GM12878 (cell line): Measurements from ENCODE around the gene CA5A. TPM values are rescaled to one million over a fixed set of nuclear protein-coding genes. Genes with fewer than 3 reads are reported as not detected.
A peak's percentile ranks its signal among the peaks of the same experiment; 100 is the strongest.
"Not testable (repeated sequence)": the region's sequence is repeated elsewhere in the genome, so short reads cannot be mapped to it uniquely, and the experiment has no call there.

Experiments used
- ATAC-seq: fragments of 200-7000 bp; cut with Tn5 transposase; 3 replicates; pipeline ENCODE4 v1.9.1; 2020; ENCODE audit warnings: mild to moderate bottlenecking, moderate library complexity
- BruUV-seq: library from RNA; stranded (reverse); fragments of 400-500 nt; replicated peaks from 2 replicates; lab custom pipeline; 2021; lab: Mats Ljungman, UMichigan
- CTCF ChIA-PET: fragments of 300-600 bp; sonication (Branson Sonifier 250); formaldehyde crosslinking; extraction: SDS; loops from one replicate; lab custom pipeline; 2021; ENCODE audit warnings: inconsistent platforms; lab: Yijun Ruan, JAX
- POLR2A ChIA-PET: fragments of 350-600 bp; formaldehyde crosslinking; extraction: SDS; loops from one replicate; lab custom pipeline; 2021; ENCODE audit warnings: inconsistent platforms; lab: Charles Lee
- RAD21 ChIA-PET: fragments of 300-600 bp; sonication (Branson Sonifier 250); formaldehyde crosslinking; loops from one replicate; lab custom pipeline; 2023; ENCODE audit warnings: antibody characterized with exemption; ENCODE audit not compliant: unreplicated experiment; lab: Charles Lee
- SMC1A ChIA-PET: fragments of 300-600 bp; sonication (Branson Sonifier 250); formaldehyde crosslinking; loops from one replicate; lab custom pipeline; 2023; ENCODE audit not compliant: unreplicated experiment, uncharacterized antibody; lab: Charles Lee
- DNase-seq: peaks from one replicate; pipeline ENCODE4 v3.0.0-alpha.2; 2011; ENCODE audit warnings: low read depth, low spot score
- FAIRE-seq: peaks from 3 replicates; lab custom pipeline; 2011; peaks lifted over from hg19 to GRCh38; lab: Jason Lieb, UNC
- H2AFZ ChIP-seq: 2 replicates; pipeline ENCODE4 v1.6.0; 2011; ENCODE audit warnings: low read depth, low read length, control low read depth; ENCODE audit not compliant: control insufficient read depth
- H3K27ac ChIP-seq: 2 replicates; pipeline ENCODE4 v1.5.1; 2011; ENCODE audit warnings: control low read depth; ENCODE audit not compliant: control insufficient read depth, insufficient read depth
- H3K27me3 ChIP-seq, 2 experiments: replicated peaks in 1 of 2; 2 replicates each; pipeline versions ENCODE4 v1.6.0 to v1.6.1; 2011; ENCODE audit warnings: low read length in 1 of 2; ENCODE audit not compliant: control insufficient read depth in 2 of 2, insufficient read depth in 2 of 2
- H3K36me3 ChIP-seq, 2 experiments: 2 replicates each; pipeline ENCODE4 v1.5.1; 2011; ENCODE audit warnings: low read length in 1 of 2; ENCODE audit not compliant: control insufficient read depth in 2 of 2, insufficient read depth in 2 of 2
- H3K4me1 ChIP-seq: 2 replicates; pipeline ENCODE4 v1.6.1; 2011; ENCODE audit warnings: mild to moderate bottlenecking, low read length, moderate library complexity, mixed read lengths; ENCODE audit not compliant: control insufficient read depth, insufficient read depth
- H3K4me2 ChIP-seq: 2 replicates; pipeline ENCODE4 v1.6.0; 2011; ENCODE audit warnings: control low read depth; ENCODE audit not compliant: control insufficient read depth, insufficient read depth
- H3K4me3 ChIP-seq: fragments of 200-600 bp; sonication (generic); 2 replicates; pipeline ENCODE4 v1.5.1; 2016
- H3K79me2 ChIP-seq: 2 replicates; pipeline ENCODE4 v1.6.0; 2011; ENCODE audit warnings: low read length; ENCODE audit not compliant: control insufficient read depth, insufficient read depth
- H3K9ac ChIP-seq: 2 replicates; pipeline ENCODE4 v1.8.0; 2011; ENCODE audit warnings: low read length, control low read depth, mixed read lengths; ENCODE audit not compliant: control insufficient read depth, insufficient read depth
- H3K9me3 ChIP-seq: replicated peaks from 3 replicates; pipeline ENCODE4 v1.5.1; 2011; ENCODE audit warnings: mild to moderate bottlenecking, low read length; ENCODE audit not compliant: control insufficient read depth, insufficient read depth
- H4K20me1 ChIP-seq: 2 replicates; pipeline ENCODE4 v1.6.0; 2011; ENCODE audit not compliant: control insufficient read depth, insufficient read depth
- BHLHE40 ChIP-seq, 2 experiments: fragments of 450-650 bp in 1 of 2; IDR thresholded peaks; 2 replicates each; pipeline ENCODE4 v1.6.1; 2011 to 2017; ENCODE audit warnings: low read depth in 2 of 2, borderline replicate concordance in 1 of 2, improper control_type of control experiment in 1 of 2, low read length in 1 of 2, mild to moderate bottlenecking in 1 of 2
- FOXK2 ChIP-seq: fragments of 450-650 bp; IDR thresholded peaks from 2 replicates; pipeline ENCODE4 v1.6.1; 2017; ENCODE audit warnings: mild to moderate bottlenecking, moderate library complexity
- MXI1 ChIP-seq: fragments of 150-350 bp; IDR thresholded peaks from 2 replicates; pipeline ENCODE4 v1.6.1; 2011; ENCODE audit warnings: low read depth, mild to moderate bottlenecking, inconsistent platforms, low read length, improper control_type of control experiment
- POLR2A ChIP-seq: IDR thresholded peaks from 2 replicates; pipeline ENCODE4 v1.6.1; 2011; ENCODE audit warnings: low read depth, mild to moderate bottlenecking, low read length
- STAT1 ChIP-seq: fragments of 450-650 bp; conservative IDR thresholded peaks from 2 replicates; pipeline ENCODE4 v1.6.1; 2014; ENCODE audit warnings: antibody characterized with exemption, mild to moderate bottlenecking
- WGBS: methylation state at CpG from one replicate; pipeline ENCODE4 v1.1.6; 2016; ENCODE audit warnings: low lambda C conversion rate; ENCODE audit not compliant: insufficient replicate concordance, insufficient coverage; ENCODE audit errors: missing lambda C conversion rate; 5-methylcytosine and 5-hydroxymethylcytosine counted together
- in situ Hi-C: fragments of 300-500 bp; cut with MboI; formaldehyde crosslinking; loops from 9 replicates; pipeline ENCODE4 v1.14.3; 2018; ENCODE audit warnings: mixed read lengths
- intact Hi-C: fragments of 100-400 bp; cut with micrococcal nuclease; formaldehyde crosslinking; loops from one replicate; pipeline ENCODE4 v1.14.2; 2022; ENCODE audit not compliant: unreplicated experiment
- polyA plus RNA-seq, 11 experiments: library from polyadenylated mRNA; depleted of rRNA in 4 of 11; unstranded in 6 of 11; stranded (reverse) in 5 of 11; fragments of >200 nt; fragmentation: Nextera tagmentation in 4 of 11; fragmentation: Illumina TruSeq in 1 of 11; extraction: Ambion mirVana in 4 of 11; extraction: Trizol in 1 of 11; gene quantifications; 1 replicate in 1 of 11; 2 replicates in 10 of 11; pipeline versions ENCODE4 v1.2.1 to v1.2.3, GENCODE V29; 2011 to 2016; ENCODE audit warnings: inconsistent platforms in 2 of 11, missing spikeins in 2 of 11, low read depth in 1 of 11
- total RNA-seq, 4 experiments: library from RNA; depleted of rRNA in 3 of 4; stranded (reverse); fragments of >200 nt in 3 of 4; fragmentation: Illumina TruSeq in 1 of 4; extraction: Trizol in 1 of 4; gene quantifications; 2 replicates each; pipeline versions ENCODE4 v1.2.1 to v1.2.3, GENCODE V29; 2013 to 2021

The CA5A gene
- total and polyA plus RNA-seq, 10 of the 15 experiments (the other 5 are each of a cell fraction or from before 2014, with no cell fraction given), result not detected

- peak; percentile 7; the same call in 1 of the 2 replicates for TF ChIP-seq POLR2A
- H3K27me3 ChIP-seq, ATAC-seq, H2AFZ ChIP-seq, in situ Hi-C loops, FAIRE-seq, H3K9ac ChIP-seq, H3K4me3 ChIP-seq, intact Hi-C loops, DNase-seq, H3K9me3 ChIP-seq, H4K20me1 ChIP-seq, BruUV-seq, H3K27ac ChIP-seq: not testable (repeated sequence)
- WGBS, result 95% methylated on average over 27 of the region's 27 CpGs
- ChIA-PET CTCF (interaction anchor here (1.3 to 5.3 kb wide), 3 partner anchors 8 to 79 kb away, joined by 11 to 40 read pairs (median 16); no protein-coding TSS in a partner anchor), POLR2A (interaction anchor here (1.3 kb wide), 1 partner anchor 79 kb away, joined by 3 read pairs; no protein-coding TSS in a partner anchor), SMC1A (interaction anchor here (2.4 kb wide), 1 partner anchor 78 kb away, joined by 9 read pairs; no protein-coding TSS in a partner anchor), RAD21 (interaction anchor here (0.9 to 2.2 kb wide), 3 partner anchors 8 to 48 kb away, joined by 3 to 8 read pairs (median 5); no protein-coding TSS in a partner anchor)
- Histone ChIP-seq H3K4me1 (peaks cover 48% of the 10 kb centered on the region), H3K79me2 (peaks cover 77% of the 10 kb centered on the region), H3K36me3 (peaks cover 3 to 21% of the 10 kb centered on the region in 2 experiments; a peak in 3 of 4 replicates), H3K4me2 (0 out of 2 replicates have a peak overlapping the region, but pooled peaks have one; percentile 3)
Measured at GRCh38 chr16:87858151-87858993, 78.0 kb downstream of the CA5A start.

GRCh38 chr16:87856791-87857228 lies 79.5 kb downstream of the CA5A start:
- intact Hi-C loops, result no loop called here
- FAIRE-seq, result no peak
- BruUV-seq, result no TSS peak

More at GRCh38 chr16:87856791-87857228, 79.5 kb downstream of the CA5A start:
- ATAC-seq (no peak), DNase-seq (no peak)
- Histone ChIP-seq H3K4me3 (peak overlapping the region; percentile 30; the same call in 1 of the 2 replicates), H3K27ac (peak overlapping the region; percentile 37; the same call in 1 of the 2 replicates), H3K27me3 (no peaks in the 10 kb centered on the region), H3K4me1 (peaks cover 45% of the 10 kb centered on the region), H3K9me3 (no peaks in the 10 kb centered on the region), H3K36me3 (peaks cover 6 to 24% of the 10 kb centered on the region in 2 experiments; a peak in 3 of 4 replicates), H3K9ac (peak overlapping the region; percentile 27), H3K79me2 (peaks cover 75% of the 10 kb centered on the region), H3K4me2 (peak overlapping the region; percentile 87), H4K20me1 (no peaks in the 10 kb centered on the region; the same call in 1 of the 2 replicates), H2AFZ (peak overlapping the region; percentile 39; the same call in 1 of the 2 replicates)
- SMC1A ChIA-PET, result interaction anchor here (0.7 to 1.7 kb wide), 2 partner anchors 9 to 76 kb away, joined by 3 to 4 read pairs; no protein-coding TSS in a partner anchor
- CTCF ChIA-PET, result interaction anchor here (0.8 to 9.8 kb wide), 5 partner anchors 12 to 88 kb away, joined by 3 to 213 read pairs (median 5); partner anchors contain the start of gene SLC7A5
- TF ChIP-seq BHLHE40 (IDR thresholded peaks at IDR 0.05; ENCODE audit: borderline replicate concordance in 1 of 2, low read depth in 2 of 2, low read length in 1 of 2) (no peak), STAT1 (no peak), MXI1 (no peak), FOXK2 (peak; percentile 28; the same call in 1 of the 2 replicates)
- RAD21 ChIA-PET, result interaction anchor here (1.5 to 2.2 kb wide), 2 partner anchors 12 to 77 kb away, joined by 4 to 17 read pairs; partner anchors contain the start of gene SLC7A5
- WGBS, result 36% methylated on average over 15 of the region's 15 CpGs
- POLR2A ChIA-PET, result no interaction called here
- in situ Hi-C loops, result no loop called here
